ACHN (cell line): ENCODE results near the gene RASGRP4.
A peak's percentile ranks its signal among the peaks of the same experiment; 100 is the strongest.
"Not testable (repeated sequence)": the region's sequence is repeated elsewhere in the genome, so short reads cannot be mapped to it uniquely, and the experiment has no call there.

Experiments used
- DNase-seq: peaks from one replicate; pipeline ENCODE4 v3.0.0-alpha.2; 2015
- in situ Hi-C: cut with HindIII; loops from 2 replicates; pipeline ENCODE4 v1.10.0; 2017; ENCODE audit warnings: low sequenced_read_pairs, low pct_ligation_motif_present, low pct_unique_long_range_greater_than_20kb

Gene RASGRP4

GRCh38 chr19:38424272-38424671, 1.7 kb downstream of the RASGRP4 start:
- in situ Hi-C loops: no loop called here
- no peak for DNase-seq

- DNase-seq: no peak
- in situ Hi-C loops: no loop called here
Measured at GRCh38 chr19:38422438-38422837, 3.6 kb downstream of the RASGRP4 start.

- in situ Hi-C loops: no loop called here
- no peak for DNase-seq
Measured at GRCh38 chr19:38421856-38422255, 4.2 kb downstream of the RASGRP4 start.

- no peak for DNase-seq
- in situ Hi-C loops: no loop called here
Measured at GRCh38 chr19:38420935-38421334, 5.1 kb downstream of the RASGRP4 start.

- in situ Hi-C loops: no loop called here
- DNase-seq: peak; percentile 28
Measured at GRCh38 chr19:38417544-38418506, 8.2 kb downstream of the RASGRP4 start.

GRCh38 chr19:38417146-38417543, 8.9 kb downstream of the RASGRP4 start:
- in situ Hi-C loops: no loop called here
- no peak for DNase-seq

GRCh38 chr19:38413416-38413815, 12.6 kb downstream of the RASGRP4 start:
- in situ Hi-C loops: no loop called here
- no peak for DNase-seq

- in situ Hi-C loops: no loop called here
- no peak for DNase-seq
Measured at GRCh38 chr19:38412961-38413360, 13.1 kb downstream of the RASGRP4 start.

GRCh38 chr19:38412491-38412890, 13.5 kb downstream of the RASGRP4 start:
- in situ Hi-C loops: no loop called here
- no peak for DNase-seq

GRCh38 chr19:38411898-38412297, 14.1 kb downstream of the RASGRP4 start:
- in situ Hi-C loops, DNase-seq: not testable (repeated sequence)

GRCh38 chr19:38411041-38411712, 14.8 kb downstream of the RASGRP4 start:
- no peak for DNase-seq
- in situ Hi-C loops: no loop called here

- in situ Hi-C loops, DNase-seq: not testable (repeated sequence)
Measured at GRCh38 chr19:38410407-38410806, 15.6 kb downstream of the RASGRP4 start.

GRCh38 chr19:38409631-38410133, 16.3 kb downstream of the RASGRP4 start:
- in situ Hi-C loops: no loop called here
- no peak for DNase-seq

- in situ Hi-C loops: no loop called here
- no peak for DNase-seq
Measured at GRCh38 chr19:38405276-38405675, 20.7 kb downstream of the RASGRP4 start.

- DNase-seq: no peak
- in situ Hi-C loops: no loop called here
Measured at GRCh38 chr19:38404858-38405257, 21.2 kb downstream of the RASGRP4 start.

GRCh38 chr19:38402967-38403674, 22.9 kb downstream of the RASGRP4 start, which contains the start of gene FAM98C:
Gene FAM98C (plus strand): TSS chr19:38403093. CDS start chr19:38403154, 61 bp downstream.
- in situ Hi-C loops: no loop called here

GRCh38 chr19:38402623-38402966, 23.4 kb downstream of the RASGRP4 start:
- in situ Hi-C loops: no loop called here
- no peak for DNase-seq

More at GRCh38 chr19:38402967-38403674, 22.9 kb downstream of the RASGRP4 start, which contains the start of gene FAM98C:
- peak; percentile 92 for DNase-seq

- no peak for DNase-seq
- in situ Hi-C loops: no loop called here
Measured at GRCh38 chr19:38401148-38401547, 24.9 kb downstream of the RASGRP4 start.

GRCh38 chr19:38400361-38400760, 25.7 kb downstream of the RASGRP4 start:
- no peak for DNase-seq
- in situ Hi-C loops: no loop called here
